Tibial artery (tissue), 4 donors: ENCODE measurements around the gene MNAT1.
A peak's percentile ranks its signal among the peaks of the same experiment; 100 is the strongest.

Source experiments
- DNase-seq, 2 donors: peaks; one replicate each; pipeline ENCODE4 v3.0.0-alpha.2; 2019
- H3K27ac ChIP-seq, 2 donors: fragments of 200-600 bp; sonication (generic) in 1 of 2; 1 replicate in 1 of 2; 2 replicates in 1 of 2; pipeline ENCODE4 v1.5.1; 2018 to 2019; ENCODE audit warnings: mild to moderate bottlenecking in 1 of 2
- H3K27me3 ChIP-seq, 2 donors: fragments of 200-600 bp; sonication (generic) in 1 of 2; one replicate each; pipeline versions ENCODE4 v1.5.1 to v1.6.0; 2016 to 2019
- H3K36me3 ChIP-seq, 3 donors: fragments of 200-600 bp; sonication (generic) in 2 of 3; one replicate each; pipeline ENCODE4 v1.5.1; 2016 to 2019; ENCODE audit warnings: mild to moderate bottlenecking in 2 of 3
- H3K4me1 ChIP-seq, 4 donors: fragments of 200-600 bp; sonication (generic) in 2 of 4; 1 replicate in 3 of 4; 2 replicates in 1 of 4; pipeline ENCODE4 v1.5.1; 2016 to 2019
- H3K4me3 ChIP-seq, 2 donors: fragments of 200-600 bp; sonication (generic) in 1 of 2; 1 replicate in 1 of 2; 2 replicates in 1 of 2; pipeline ENCODE4 v1.5.1; 2018 to 2019; ENCODE audit warnings: mild to moderate bottlenecking in 2 of 2
- H3K9me3 ChIP-seq, 3 donors: fragments of 200-600 bp; sonication (generic) in 1 of 3; one replicate each; pipeline ENCODE4 v1.5.1; 2016 to 2019
- CTCF ChIP-seq, 2 experiments: fragments of 200-600 bp in 1 of 2; fragments of 450-650 bp in 1 of 2; IDR thresholded peaks; one replicate each; pipeline ENCODE4 v1.5.1; 2017 to 2019; ENCODE audit warnings: antibody characterized with exemption in 2 of 2, mild to moderate bottlenecking in 1 of 2, moderate library complexity in 1 of 2
- intact Hi-C: fragments of 100-400 bp; cut with DNase I; formaldehyde crosslinking; loops from one replicate; pipeline ENCODE4 v1.15.0; 2023; ENCODE audit warnings: low total_unique reads

Gene MNAT1

GRCh38 chr14:60944204-60944603 lies 209.6 kb downstream of the MNAT1 start:
- H3K27ac ChIP-seq = no peak overlapping the region
- no peaks in the 10 kb centered on the region for H3K27me3 ChIP-seq
- no peaks in the 10 kb centered on the region for H3K9me3 ChIP-seq
- H3K4me1 ChIP-seq = no peaks in the 10 kb centered on the region
- no peak for TF ChIP-seq CTCF (IDR thresholded peaks at IDR 0.05)
- DNase-seq = no peak
- no peaks in the 10 kb centered on the region for H3K36me3 ChIP-seq
- no peak overlapping the region for H3K4me3 ChIP-seq
- intact Hi-C loops = no loop called here

- no peak for TF ChIP-seq CTCF (IDR thresholded peaks at IDR 0.05)
- Histone ChIP-seq H3K4me3 (no peak overlapping the region), H3K27ac (no peak overlapping the region), H3K4me1 (peaks cover 0 to 6% (median 0%) of the 10 kb centered on the region in 4 donors), H3K9me3 (no peaks in the 10 kb centered on the region), H3K36me3 (no peaks in the 10 kb centered on the region), H3K27me3 (no peaks in the 10 kb centered on the region)
- intact Hi-C loops = no loop called here
- DNase-seq = no peak
Observed at GRCh38 chr14:60945984-60946383, 211.4 kb downstream of the MNAT1 start.

GRCh38 chr14:60946773-60947172 lies 212.2 kb downstream of the MNAT1 start:
- intact Hi-C loops = no loop called here
- Histone ChIP-seq H3K27me3 (no peaks in the 10 kb centered on the region), H3K9me3 (no peaks in the 10 kb centered on the region), H3K4me1 (peaks cover 0 to 14% (median 2%) of the 10 kb centered on the region in 4 donors), H3K36me3 (no peaks in the 10 kb centered on the region), H3K27ac (no peak overlapping the region), H3K4me3 (no peak overlapping the region)
- no peak for DNase-seq
- TF ChIP-seq CTCF (IDR thresholded peaks at IDR 0.05) = no peak

- intact Hi-C loops = no loop called here
- Histone ChIP-seq H3K36me3 (peaks cover 0 to under 1% (median 0%) of the 10 kb centered on the region in 3 donors), H3K27ac (peak overlapping the region; percentile 1 to 37), H3K9me3 (peaks cover 0 to 6% (median 4%) of the 10 kb centered on the region in 3 donors), H3K4me1 (peaks cover 0 to 21% (median 3%) of the 10 kb centered on the region in 4 donors), H3K27me3 (no peaks in the 10 kb centered on the region), H3K4me3 (no peak overlapping the region)
- no peak for TF ChIP-seq CTCF (IDR thresholded peaks at IDR 0.05)
- DNase-seq = no peak
Observed at GRCh38 chr14:60951776-60952435, 217.3 kb downstream of the MNAT1 start.

GRCh38 chr14:60956202-60956601 lies 221.6 kb downstream of the MNAT1 start:
- no peak for DNase-seq
- intact Hi-C loops = no loop called here
- TF ChIP-seq CTCF (IDR thresholded peaks at IDR 0.05) = no peak
- Histone ChIP-seq H3K27ac (no peak overlapping the region), H3K4me3 (no peak overlapping the region), H3K4me1 (peaks cover 0 to 13% (median 3%) of the 10 kb centered on the region in 4 donors), H3K27me3 (no peaks in the 10 kb centered on the region), H3K36me3 (peaks cover 0 to 13% (median 10%) of the 10 kb centered on the region in 3 donors), H3K9me3 (peaks cover 0 to 28% (median 23%) of the 10 kb centered on the region in 3 donors)
